Activated B cell treated with CpG ODN at 0.5 μM for 24 hours (primary cell): Measurements from ENCODE around the gene EVX2. TPM values are rescaled to one million over a fixed set of nuclear protein-coding genes. Genes with fewer than 3 reads are reported as not detected.

Source experiments
- ATAC-seq: fragments of 200-7000 bp; cut with Tn5 transposase; one replicate; pipeline ENCODE4 v1.10.0; 2021; ENCODE audit warnings: low read depth, mild to moderate bottlenecking, moderate library complexity
- CTCF ChIA-PET: fragments of 350-600 bp; sonication (Branson Sonifier 250); formaldehyde crosslinking; loops from one replicate; lab custom pipeline; 2021; ENCODE audit warnings: antibody characterized with exemption; lab: Charles Lee
- POLR2A ChIA-PET: fragments of 350-600 bp; sonication (Branson Sonifier 250); formaldehyde crosslinking; loops from one replicate; lab custom pipeline; 2021; ENCODE audit warnings: antibody characterized with exemption; lab: Charles Lee
- DNase-seq: peaks from one replicate; pipeline ENCODE4 v3.0.0; 2022
- H3K27ac Mint-ChIP-seq: one replicate; pipeline ENCODE4 v1.8.0; 2020; ENCODE audit warnings: mixed read lengths
- H3K27me3 Mint-ChIP-seq: one replicate; pipeline ENCODE4 v1.8.0; 2021; ENCODE audit warnings: mixed read lengths
- H3K36me3 Mint-ChIP-seq: one replicate; pipeline ENCODE4 v1.8.0; 2021; ENCODE audit warnings: low read depth, mixed read lengths
- H3K4me1 Mint-ChIP-seq: one replicate; pipeline ENCODE4 v1.8.0; 2021; ENCODE audit warnings: mixed read lengths
- H3K4me3 Mint-ChIP-seq: one replicate; pipeline ENCODE4 v1.8.0; 2020; ENCODE audit warnings: mild to moderate bottlenecking, mixed read lengths
- H3K9me3 Mint-ChIP-seq: one replicate; pipeline ENCODE4 v1.8.0; 2020; ENCODE audit warnings: mixed read lengths
- intact Hi-C: fragments of 100-400 bp; cut with micrococcal nuclease; formaldehyde crosslinking; loops from one replicate; pipeline ENCODE4 v1.15.1; 2024
- total RNA-seq: library from RNA; stranded (reverse); gene quantifications from 2 replicates; pipeline ENCODE4 v1.2.3, GENCODE V29; 2022
- TF ChIP-seq, protein P1 (sequence below): fragments of 200-600 bp; IDR thresholded peaks from one replicate; pipeline ENCODE4 v1.8.0; 2022; ENCODE audit warnings: antibody characterized with exemption, mild to moderate bottlenecking

Gene EVX2
- total RNA-seq, 1 donor from 2014 or later: not detected

DNA sequence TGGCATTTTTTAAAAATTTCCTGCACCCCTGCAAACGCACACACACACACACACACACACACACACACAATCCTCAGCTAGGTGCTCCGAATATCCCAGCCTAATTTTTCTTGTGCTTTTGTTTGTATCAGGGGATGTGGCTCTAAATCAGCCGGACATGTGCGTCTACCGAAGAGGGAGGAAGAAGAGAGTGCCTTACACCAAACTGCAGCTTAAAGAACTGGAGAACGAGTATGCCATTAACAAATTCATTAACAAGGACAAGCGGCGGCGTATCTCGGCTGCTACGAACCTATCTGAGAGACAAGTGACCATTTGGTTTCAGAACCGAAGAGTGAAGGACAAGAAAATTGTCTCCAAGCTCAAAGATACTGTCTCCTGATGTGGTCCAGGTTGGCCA lies 10.6 kb upstream of the EVX2 start:
- no peaks in the 10 kb centered on the region for H3K9me3 Mint-ChIP-seq
- TF ChIP-seq, protein P1, sequence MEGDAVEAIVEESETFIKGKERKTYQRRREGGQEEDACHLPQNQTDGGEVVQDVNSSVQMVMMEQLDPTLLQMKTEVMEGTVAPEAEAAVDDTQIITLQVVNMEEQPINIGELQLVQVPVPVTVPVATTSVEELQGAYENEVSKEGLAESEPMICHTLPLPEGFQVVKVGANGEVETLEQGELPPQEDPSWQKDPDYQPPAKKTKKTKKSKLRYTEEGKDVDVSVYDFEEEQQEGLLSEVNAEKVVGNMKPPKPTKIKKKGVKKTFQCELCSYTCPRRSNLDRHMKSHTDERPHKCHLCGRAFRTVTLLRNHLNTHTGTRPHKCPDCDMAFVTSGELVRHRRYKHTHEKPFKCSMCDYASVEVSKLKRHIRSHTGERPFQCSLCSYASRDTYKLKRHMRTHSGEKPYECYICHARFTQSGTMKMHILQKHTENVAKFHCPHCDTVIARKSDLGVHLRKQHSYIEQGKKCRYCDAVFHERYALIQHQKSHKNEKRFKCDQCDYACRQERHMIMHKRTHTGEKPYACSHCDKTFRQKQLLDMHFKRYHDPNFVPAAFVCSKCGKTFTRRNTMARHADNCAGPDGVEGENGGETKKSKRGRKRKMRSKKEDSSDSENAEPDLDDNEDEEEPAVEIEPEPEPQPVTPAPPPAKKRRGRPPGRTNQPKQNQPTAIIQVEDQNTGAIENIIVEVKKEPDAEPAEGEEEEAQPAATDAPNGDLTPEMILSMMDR: no peak
- H3K36me3 Mint-ChIP-seq: no peaks in the 10 kb centered on the region
- ChIA-PET POLR2A (no interaction called here), CTCF (no interaction called here)
- DNase-seq: no peak
- ATAC-seq: no peak
- intact Hi-C loops: loop anchor here (10.0 kb wide), 1 partner anchor 1060 kb away; no protein-coding TSS in a partner anchor
- no peak overlapping the region for H3K4me3 Mint-ChIP-seq
- peaks cover 80% of the 10 kb centered on the region for H3K27me3 Mint-ChIP-seq
- peaks cover 24% of the 10 kb centered on the region for H3K4me1 Mint-ChIP-seq
- no peak overlapping the region for H3K27ac Mint-ChIP-seq

DNA sequence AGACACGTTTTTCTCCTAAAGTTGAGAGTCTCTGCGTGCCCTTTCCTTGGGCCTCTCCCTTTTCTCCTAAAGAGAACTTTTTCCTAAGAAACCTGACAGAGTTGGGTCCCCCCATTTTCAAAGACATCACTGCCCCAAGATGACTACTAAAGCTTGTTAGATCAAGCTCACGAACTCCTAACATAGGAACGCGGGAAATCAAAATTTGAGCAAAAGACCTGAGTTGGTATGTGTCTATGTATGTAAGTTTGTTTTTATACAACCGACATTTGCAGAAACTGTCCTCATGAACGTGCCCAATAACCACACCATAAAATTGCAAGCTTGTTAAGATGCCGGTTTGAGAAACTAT lies 10.1 kb upstream of the EVX2 start:
- intact Hi-C loops: loop anchor here (10.0 kb wide), 1 partner anchor 1059 kb away; no protein-coding TSS in a partner anchor
- H3K36me3 Mint-ChIP-seq: no peaks in the 10 kb centered on the region
- H3K9me3 Mint-ChIP-seq: no peaks in the 10 kb centered on the region
- no peak overlapping the region for H3K4me3 Mint-ChIP-seq
- no peak for ATAC-seq
- H3K4me1 Mint-ChIP-seq: peaks cover 24% of the 10 kb centered on the region
- ChIA-PET POLR2A (no interaction called here), CTCF (no interaction called here)
- H3K27ac Mint-ChIP-seq: no peak overlapping the region
- peaks cover 80% of the 10 kb centered on the region for H3K27me3 Mint-ChIP-seq
- DNase-seq: no peak
- TF ChIP-seq, protein P1: no peak

GRCh38 chr2:176093145-176093897 lies 9.6 kb upstream of the EVX2 start:
- ATAC-seq (no peak), DNase-seq (no peak)
- peaks cover 81% of the 10 kb centered on the region for H3K27me3 Mint-ChIP-seq
- no peaks in the 10 kb centered on the region for H3K36me3 Mint-ChIP-seq
- H3K27ac Mint-ChIP-seq: peak overlapping the region; percentile 12
- H3K4me1 Mint-ChIP-seq: peaks cover 27% of the 10 kb centered on the region
- ChIA-PET POLR2A (no interaction called here), CTCF (no interaction called here)
- no peaks in the 10 kb centered on the region for H3K9me3 Mint-ChIP-seq
- no peak overlapping the region for H3K4me3 Mint-ChIP-seq
- intact Hi-C loops: loop anchor here (10.0 kb wide), 1 partner anchor 1059 kb away; no protein-coding TSS in a partner anchor
- TF ChIP-seq, protein P1: no peak

GRCh38 chr2:176092270-176093144 lies 8.7 kb upstream of the EVX2 start, which contains the start of gene HOXD13:
TSS of gene HOXD13 (plus strand) at chr2:176092721. CDS start at chr2:176092891, 170 bp downstream.
- Mint-ChIP-seq H3K27me3 (peaks cover 81% of the 10 kb centered on the region), H3K9me3 (no peaks in the 10 kb centered on the region), H3K27ac (peak within 1 kb of the TSS; percentile 24), H3K4me1 (peaks cover 24% of the 10 kb centered on the region), H3K4me3 (peak within 1 kb of the TSS; percentile 35), H3K36me3 (no peaks in the 10 kb centered on the region)
- ATAC-seq: no peak
- TF ChIP-seq, protein P1: no peak
- peak; percentile 18 for DNase-seq
- POLR2A ChIA-PET: no interaction called here
- CTCF ChIA-PET: no interaction called here
- intact Hi-C loops: loop anchor here (10.0 kb wide), 1 partner anchor 1058 kb away; no protein-coding TSS in a partner anchor
